GM21825 (cell line): ENCODE results near the gene NCOA7.
"Not testable (repeated sequence)": the region's sequence is repeated elsewhere in the genome, so short reads cannot be mapped to it uniquely, and the experiment has no call there.

ENCODE experiments used
- ATAC-seq: cut with Tn5 transposase; IDR thresholded peaks from one replicate; pipeline ENCODE4 v1.9.1; 2021; ENCODE audit warnings: mild to moderate bottlenecking, moderate library complexity; ENCODE audit not compliant: unreplicated experiment

NCOA7 gene

GRCh38 chr6:125963817-125964216 is 173.1 kb downstream of the NCOA7 start:
- no peak for ATAC-seq

- no peak for ATAC-seq
Measured at GRCh38 chr6:125966569-125966968, 175.8 kb downstream of the NCOA7 start.

GRCh38 chr6:125968493-125968892 is 177.7 kb downstream of the NCOA7 start:
- no peak for ATAC-seq

DNA sequence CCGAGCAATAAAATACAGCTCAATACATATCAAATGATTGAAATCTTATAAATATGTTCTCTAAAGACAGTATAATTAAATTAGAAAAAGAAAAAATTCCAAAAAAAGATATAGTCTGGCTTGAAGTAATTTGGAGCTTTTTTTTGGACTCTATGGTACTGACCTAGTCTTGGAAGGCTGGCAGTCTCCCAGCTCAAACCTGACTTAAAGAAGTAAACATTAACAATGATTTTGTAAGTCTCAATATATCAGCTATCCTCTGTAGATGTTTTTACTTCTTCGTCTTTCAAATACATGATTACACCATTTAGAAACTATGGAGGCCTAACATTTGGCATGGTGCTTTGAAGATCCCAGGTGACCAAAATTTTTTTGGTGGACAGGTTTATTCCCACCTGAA is 180.0 kb downstream of the NCOA7 start:
- ATAC-seq: no peak

GRCh38 chr6:125972478-125972877 is 181.7 kb downstream of the NCOA7 start:
- ATAC-seq: not testable (repeated sequence)

DNA sequence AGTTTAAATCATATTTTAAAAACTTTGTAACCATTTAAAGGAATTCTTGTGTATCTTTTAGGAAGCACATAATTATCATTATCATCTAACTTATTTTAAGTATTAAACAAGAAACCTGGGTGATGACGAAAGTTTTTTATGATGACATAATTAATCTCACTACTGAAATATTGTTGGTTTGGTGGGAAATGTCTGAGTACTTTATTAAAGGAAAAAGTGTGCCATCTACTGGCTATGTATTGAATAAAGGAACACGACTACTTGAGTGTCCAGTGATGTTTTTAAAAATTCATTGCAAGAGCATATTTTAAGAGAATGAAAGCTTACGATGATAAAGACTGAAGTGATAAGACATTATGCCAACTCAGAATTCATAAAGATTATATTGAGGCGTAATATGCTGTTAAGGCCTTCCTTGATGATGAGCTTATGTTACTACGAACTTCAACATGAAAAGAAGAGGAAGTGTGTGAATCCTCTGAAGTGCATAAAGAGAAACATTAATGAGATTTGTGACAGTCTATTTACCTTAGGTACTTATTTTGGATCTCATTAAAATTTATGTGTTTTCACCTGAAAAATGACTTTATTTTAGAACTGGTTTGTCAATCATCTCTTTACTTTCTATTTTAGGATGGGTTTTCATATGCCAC is 183.6 kb downstream of the NCOA7 start:
- peak; percentile 88 for ATAC-seq

GRCh38 chr6:125979101-125979500 is 188.3 kb downstream of the NCOA7 start:
- ATAC-seq: no peak
